ENCODE results near the gene TSPAN14. TPM values are rescaled to one million over a fixed set of nuclear protein-coding genes. Genes with fewer than 3 reads are reported as not detected.
A peak's percentile ranks its signal among the peaks of the same experiment; 100 is the strongest.

The TSPAN14 gene
- total RNA-seq, 2 donors from 2014 or later: 24.2 to 34.7 TPM

DNA sequence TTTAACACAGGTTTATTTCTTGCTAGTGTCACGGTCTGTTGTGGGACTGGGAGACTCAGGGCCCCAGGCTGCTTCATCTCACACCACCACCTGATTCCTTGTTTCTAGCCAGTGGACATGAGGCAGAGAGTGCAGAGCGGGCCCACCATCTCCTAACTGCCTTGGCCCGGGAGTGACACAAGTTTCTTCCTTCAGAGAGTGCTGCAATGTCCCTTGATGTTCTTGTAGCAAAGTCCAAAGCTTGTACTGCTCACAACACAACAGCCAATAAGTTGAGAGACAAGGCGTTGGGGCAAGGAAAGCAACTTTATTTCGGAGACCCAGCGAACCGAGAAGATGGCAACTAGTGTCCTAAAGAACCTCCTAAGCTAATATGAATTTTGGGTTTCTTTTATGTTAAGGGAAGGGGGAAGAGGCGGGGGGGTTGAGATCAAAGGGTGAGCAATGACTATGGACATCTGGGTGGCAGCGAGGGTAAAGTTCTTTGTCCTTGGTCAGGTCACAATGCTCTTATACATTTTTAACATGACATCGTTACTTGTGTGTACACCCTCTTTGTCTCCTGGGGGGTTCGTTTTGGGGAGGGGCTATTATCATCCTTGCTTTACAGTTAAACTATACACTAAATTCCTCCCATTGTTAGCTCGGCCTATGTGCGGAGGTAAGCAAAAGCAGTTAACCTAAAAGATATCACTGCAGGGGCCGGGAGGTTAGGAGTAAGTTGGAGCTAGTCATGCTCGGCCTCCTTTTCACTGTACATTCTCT lies 115.2 kb downstream of the TSPAN14 start:
- peak; percentile 36 for DNase-seq (ENCODE audit: low spot score)
- no peaks in the 10 kb centered on the region for H3K27me3 ChIP-seq

DNA sequence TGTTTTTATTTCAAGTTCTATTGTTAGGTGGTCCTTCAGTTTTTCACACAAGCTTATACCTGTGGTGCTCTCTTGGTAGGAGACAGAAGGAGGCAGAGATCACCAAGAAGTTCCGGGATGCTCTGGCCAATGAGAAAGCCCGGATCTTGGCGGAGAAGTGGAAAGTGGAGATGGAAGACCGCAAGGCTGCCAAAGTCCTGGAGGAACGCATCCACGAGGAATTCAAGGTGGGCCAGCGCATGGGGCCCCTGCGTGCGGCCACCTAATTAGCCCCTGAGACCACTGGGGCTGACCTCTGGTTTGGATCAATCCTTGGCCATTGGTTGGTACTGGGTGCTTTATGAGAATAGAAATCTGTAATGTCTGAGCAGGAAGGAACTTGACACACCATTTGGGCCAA lies 117.2 kb downstream of the TSPAN14 start:
- Histone ChIP-seq H3K36me3 (no peaks in the 10 kb centered on the region), H3K27me3 (no peaks in the 10 kb centered on the region), H3K27ac (no peak overlapping the region), H3K4me3 (no peak overlapping the region), H3K9me3 (no peaks in the 10 kb centered on the region), H3K4me1 (no peaks in the 10 kb centered on the region)
- DNase-seq (ENCODE audit: low spot score): no peak
- TF ChIP-seq, protein P1, sequence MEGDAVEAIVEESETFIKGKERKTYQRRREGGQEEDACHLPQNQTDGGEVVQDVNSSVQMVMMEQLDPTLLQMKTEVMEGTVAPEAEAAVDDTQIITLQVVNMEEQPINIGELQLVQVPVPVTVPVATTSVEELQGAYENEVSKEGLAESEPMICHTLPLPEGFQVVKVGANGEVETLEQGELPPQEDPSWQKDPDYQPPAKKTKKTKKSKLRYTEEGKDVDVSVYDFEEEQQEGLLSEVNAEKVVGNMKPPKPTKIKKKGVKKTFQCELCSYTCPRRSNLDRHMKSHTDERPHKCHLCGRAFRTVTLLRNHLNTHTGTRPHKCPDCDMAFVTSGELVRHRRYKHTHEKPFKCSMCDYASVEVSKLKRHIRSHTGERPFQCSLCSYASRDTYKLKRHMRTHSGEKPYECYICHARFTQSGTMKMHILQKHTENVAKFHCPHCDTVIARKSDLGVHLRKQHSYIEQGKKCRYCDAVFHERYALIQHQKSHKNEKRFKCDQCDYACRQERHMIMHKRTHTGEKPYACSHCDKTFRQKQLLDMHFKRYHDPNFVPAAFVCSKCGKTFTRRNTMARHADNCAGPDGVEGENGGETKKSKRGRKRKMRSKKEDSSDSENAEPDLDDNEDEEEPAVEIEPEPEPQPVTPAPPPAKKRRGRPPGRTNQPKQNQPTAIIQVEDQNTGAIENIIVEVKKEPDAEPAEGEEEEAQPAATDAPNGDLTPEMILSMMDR (IDR thresholded peaks at IDR 0.05): no peak

More for the DNA sequence above, 115.2 kb downstream of the TSPAN14 start:
- H3K27ac ChIP-seq: no peak overlapping the region
- H3K9me3 ChIP-seq: no peaks in the 10 kb centered on the region
- no peaks in the 10 kb centered on the region for H3K4me1 ChIP-seq
- H3K4me3 ChIP-seq: no peak overlapping the region
- no peaks in the 10 kb centered on the region for H3K36me3 ChIP-seq
- TF ChIP-seq, protein P1 (IDR thresholded peaks at IDR 0.05): no peak

DNA sequence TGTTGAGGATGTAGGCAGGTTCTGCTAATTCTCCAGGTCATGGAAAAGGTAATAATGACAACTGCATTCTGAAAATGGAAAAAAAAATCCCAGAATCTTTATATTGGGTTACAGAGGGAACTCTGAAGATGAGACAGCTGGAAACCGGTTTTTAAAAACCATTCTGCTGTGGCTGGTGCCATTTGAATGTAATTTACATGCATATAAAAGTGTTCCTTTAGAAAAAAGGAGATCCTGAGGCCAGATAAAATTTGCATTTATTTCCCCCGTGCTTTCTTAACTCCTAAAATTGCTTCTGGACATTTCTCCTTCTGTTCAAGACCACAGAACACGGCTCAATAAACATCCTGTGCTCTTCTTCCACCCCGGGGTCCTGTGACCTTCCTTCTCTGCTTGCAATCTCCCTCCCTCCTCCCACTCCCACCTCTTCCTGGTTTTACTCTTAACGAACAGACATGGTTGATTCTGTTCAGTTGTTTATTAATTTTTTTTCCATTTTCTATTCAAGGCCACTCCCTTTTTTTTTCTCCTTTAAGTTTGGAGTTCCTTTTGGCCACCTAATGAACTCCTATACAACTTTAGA lies 125.2 kb downstream of the TSPAN14 start:
- H3K4me3 ChIP-seq: no peak overlapping the region

DNA sequence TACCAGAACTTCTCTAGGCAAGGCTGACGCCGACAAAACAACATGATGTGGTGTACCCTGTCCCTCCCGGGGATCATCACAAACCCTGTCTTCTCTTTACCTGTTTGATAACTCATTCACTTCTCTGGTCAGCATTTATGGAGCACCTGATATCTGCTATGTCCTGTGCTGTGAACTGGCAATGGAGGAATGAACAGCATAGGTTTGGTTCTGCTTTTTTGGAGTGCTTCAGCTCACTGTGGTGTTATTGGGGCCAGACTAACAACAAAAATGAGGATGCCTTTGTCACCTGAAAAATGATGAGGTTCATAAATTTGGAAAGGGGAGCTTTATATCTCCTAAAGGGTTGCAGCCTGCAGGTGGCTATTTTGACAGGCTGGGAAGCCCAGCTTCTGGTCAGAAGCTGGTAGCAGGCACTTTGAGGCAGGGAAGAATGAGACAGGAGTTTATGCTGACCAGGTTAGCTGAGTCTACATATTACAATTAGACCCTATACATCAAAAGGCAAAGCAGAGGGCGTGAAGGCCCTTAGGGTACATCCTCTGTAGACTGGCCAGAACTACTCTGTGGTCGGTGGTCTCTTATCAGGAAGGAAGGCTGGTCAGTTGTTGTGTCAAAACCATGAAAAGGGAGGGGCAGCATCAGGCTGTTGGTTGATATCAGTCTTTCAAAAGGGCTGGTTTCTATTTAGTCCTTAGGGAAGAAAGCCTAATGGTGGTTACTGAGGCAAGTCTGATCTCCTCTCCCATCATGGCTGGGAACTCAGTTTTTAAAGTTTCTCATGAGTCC lies 125.9 kb downstream of the TSPAN14 start:
- H3K27me3 ChIP-seq: no peaks in the 10 kb centered on the region
- H3K4me3 ChIP-seq: no peak overlapping the region
- peak; percentile 42 for DNase-seq (ENCODE audit: low spot score)
- no peaks in the 10 kb centered on the region for H3K4me1 ChIP-seq
- H3K36me3 ChIP-seq: no peaks in the 10 kb centered on the region
- H3K9me3 ChIP-seq: peaks cover 0 to 9% of the 10 kb centered on the region in 2 donors
- TF ChIP-seq, protein P1 (IDR thresholded peaks at IDR 0.05): no peak
- H3K27ac ChIP-seq: no peak overlapping the region

More for the DNA sequence above, 125.2 kb downstream of the TSPAN14 start:
- H3K36me3 ChIP-seq: no peaks in the 10 kb centered on the region
- H3K4me1 ChIP-seq: no peaks in the 10 kb centered on the region
- DNase-seq (ENCODE audit: low spot score): no peak
- TF ChIP-seq, protein P1 (IDR thresholded peaks at IDR 0.05): no peak
- H3K9me3 ChIP-seq: peaks cover 0 to 9% of the 10 kb centered on the region in 2 donors
- no peaks in the 10 kb centered on the region for H3K27me3 ChIP-seq
- H3K27ac ChIP-seq: no peak overlapping the region

DNA sequence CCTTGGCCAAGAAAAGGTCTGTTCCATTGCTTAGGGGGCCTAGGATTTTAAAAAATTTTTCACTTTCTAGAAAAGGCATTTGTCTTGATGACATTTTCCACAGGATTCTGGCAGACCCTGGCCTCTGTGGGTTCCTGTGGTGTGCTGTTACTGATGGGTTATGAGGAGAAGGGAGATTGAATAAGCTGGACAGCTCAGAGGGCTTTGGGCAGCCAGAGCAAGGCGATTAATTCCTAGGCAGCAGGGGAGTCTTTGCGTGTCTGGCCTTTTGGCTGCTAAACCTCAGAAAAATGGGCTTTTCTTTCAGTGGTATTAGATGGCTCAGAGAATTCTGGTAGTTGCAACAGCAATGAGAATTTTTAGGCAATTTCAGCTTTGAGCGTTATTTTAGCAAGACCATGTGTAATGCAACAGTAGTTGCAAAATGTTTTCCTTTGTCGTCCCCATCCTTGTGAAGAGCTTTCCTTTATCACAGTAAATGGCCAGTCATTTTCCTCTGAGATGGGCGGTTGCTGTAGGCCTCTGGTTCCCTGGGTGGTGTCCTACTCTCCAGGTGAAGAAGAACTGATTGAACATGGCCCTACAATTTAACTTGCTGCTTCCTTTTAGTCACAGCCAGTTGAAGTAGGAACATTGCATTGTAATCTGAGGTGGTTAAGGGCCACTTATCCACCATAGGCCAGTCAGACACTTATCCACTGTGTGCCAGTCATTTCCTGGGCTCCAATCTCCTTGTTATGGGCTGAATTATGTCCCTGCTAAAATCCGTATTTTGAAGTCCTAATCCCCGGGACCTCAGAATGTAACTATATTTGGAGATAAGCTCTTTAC lies 126.7 kb downstream of the TSPAN14 start:
- H3K9me3 ChIP-seq: peaks cover 0 to 9% of the 10 kb centered on the region in 2 donors

More for the DNA sequence above, 126.7 kb downstream of the TSPAN14 start:
- H3K36me3 ChIP-seq: no peaks in the 10 kb centered on the region
- no peaks in the 10 kb centered on the region for H3K27me3 ChIP-seq
- H3K27ac ChIP-seq: no peak overlapping the region
- no peak overlapping the region for H3K4me3 ChIP-seq
- TF ChIP-seq, protein P1 (IDR thresholded peaks at IDR 0.05): no peak
- no peak for DNase-seq (ENCODE audit: low spot score)
- no peaks in the 10 kb centered on the region for H3K4me1 ChIP-seq
